Adrenal gland (tissue), 12 donors: ENCODE measurements around the gene SLC46A2. TPM values are rescaled to one million over a fixed set of nuclear protein-coding genes. Genes with fewer than 3 reads are reported as not detected.

Source experiments
- DNase-seq, 7 donors: peaks; one replicate each; pipeline ENCODE4 v3.0.0-alpha.2; 2019 to 2020
- H3K27ac ChIP-seq, 5 donors: fragments of 200-600 bp; sonication (generic) in 4 of 5; 1 replicate in 3 of 5; 2 replicates in 2 of 5; pipeline versions ENCODE4 v1.5.1 to v1.8.0; 2016 to 2020; ENCODE audit warnings: mild to moderate bottlenecking in 1 of 5
- H3K27me3 ChIP-seq: fragments of 200-600 bp; 2 replicates; pipeline ENCODE4 v1.8.0; 2021
- H3K36me3 ChIP-seq, 2 donors: fragments of 200-600 bp; replicated peaks in 1 of 2; 1 replicate in 1 of 2; 2 replicates in 1 of 2; pipeline versions ENCODE4 v1.5.1 to v1.8.0; 2018 to 2022
- H3K4me1 ChIP-seq, 2 donors: fragments of 200-600 bp; replicated peaks in 1 of 2; 1 replicate in 1 of 2; 2 replicates in 1 of 2; pipeline versions ENCODE4 v1.5.1 to v1.8.0; 2018 to 2021
- H3K4me3 ChIP-seq, 4 donors: fragments of 200-600 bp; sonication (generic) in 3 of 4; one replicate each; pipeline ENCODE4 v1.5.1; 2016 to 2018
- H3K9me3 ChIP-seq, 3 donors: fragments of 200-600 bp; sonication (generic) in 1 of 3; replicated peaks in 1 of 3; 1 replicate in 2 of 3; 2 replicates in 1 of 3; pipeline versions ENCODE4 v1.5.1 to v1.8.0; 2016 to 2021
- POLR2A ChIP-seq, 2 donors: fragments of 450-650 bp; IDR thresholded peaks; one replicate each; pipeline ENCODE4 v1.6.1; 2017; ENCODE audit warnings: antibody characterized with exemption in 2 of 2, mild to moderate bottlenecking in 2 of 2, moderate library complexity in 1 of 2
- WGBS, 4 donors: extraction: QIAGEN DNeasy Blood & Tissue Kit in 2 of 4; methylation state at CpG; one replicate each; pipeline versions ENCODE4 v1.1.5 to v1.1.7; 2013 to 2017; 5-methylcytosine and 5-hydroxymethylcytosine counted together
- intact Hi-C, 2 donors: fragments of 100-400 bp; cut with DNase I; formaldehyde crosslinking; loops; one replicate each; pipeline versions ENCODE4 v1.14.1 to v1.15.0; 2022 to 2023
- polyA plus RNA-seq, 3 donors: library from polyadenylated mRNA; stranded (reverse); fragments of 200-250 nt in 2 of 3; fragments of 350-450 nt in 1 of 3; fragmentation: Illumina TruSeq in 1 of 3; extraction: RNeasy Lipid Tissue Mini Kit (QIAGEN cat#74804) in 1 of 3; gene quantifications; one replicate each; pipeline ENCODE4 v1.2.3, GENCODE V29; 2013 to 2014
- total RNA-seq, 9 donors: library from RNA; depleted of rRNA in 4 of 9; stranded (reverse); fragments of >200 nt in 4 of 9; fragments of 120-200 nt in 1 of 9; fragmentation: NEBNext Ultra II Directional in 1 of 9; extraction: Animal tissue kit (Norgen Biotek cat#: 25700) in 1 of 9; gene quantifications; one replicate each; pipeline versions ENCODE4 v1.1.0 to v1.2.4, GENCODE V29; 2013 to 2023
- TF ChIP-seq, protein P1 (sequence below), 6 experiments: fragments of 450-650 bp in 4 of 6; fragments of 200-600 bp in 2 of 6; sonication (generic) in 1 of 6; IDR thresholded peaks; 1 replicate in 5 of 6; 2 replicates in 1 of 6; pipeline versions ENCODE4 v1.5.1 to v1.8.0; 2016 to 2021; ENCODE audit warnings: antibody characterized with exemption in 6 of 6, mild to moderate bottlenecking in 2 of 6, moderate library complexity in 1 of 6
- donor health status: healthy with polysubstance abuse.
- donor health status: Bipolar disorder and iron deficiency.
- donor health status: DM: yes; HTN: yes; CAD: no.
- donor health status: DM: no; HTN: no; CAD: no.
- donor health status: DM: no; HTN: no; CAD: no.
- donor health status: DM: yes; HTN: yes; CAD: no.

The SLC46A2 gene
- total and polyA plus RNA-seq, 12 donors = 0.07 to 1.9 (median 0.48) TPM; not detected in 6

DNA sequence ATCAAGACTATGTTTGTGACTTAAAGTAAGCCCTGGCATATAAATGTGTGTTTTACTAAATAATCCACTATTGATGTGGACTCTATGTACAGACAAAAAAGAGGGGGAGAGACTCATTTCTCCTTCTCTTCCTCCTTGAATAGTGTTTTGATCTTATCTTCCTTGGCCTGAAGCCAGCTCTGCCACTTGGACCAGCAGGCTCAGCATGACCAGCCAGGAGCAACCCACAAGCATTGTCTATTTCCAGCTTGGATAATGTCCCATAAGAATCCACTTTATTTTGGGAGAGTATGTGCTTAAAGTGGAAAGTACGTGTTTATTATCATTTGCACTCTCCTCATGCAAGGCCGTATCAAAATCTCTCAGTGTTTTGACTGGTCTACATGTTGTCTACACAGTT is 23.8 kb upstream of the SLC46A2 start:
- no peak overlapping the region for H3K27ac ChIP-seq
- DNase-seq = peak in 1 of 7 donors; percentile 27
- intact Hi-C loops = no loop called here
- H3K27me3 ChIP-seq = no peaks in the 10 kb centered on the region
- no peak overlapping the region for H3K4me3 ChIP-seq
- H3K36me3 ChIP-seq = no peaks in the 10 kb centered on the region
- 50 to 66% (median 57%) methylated on average over 2 of the region's 2 CpGs for WGBS, 4 donors
- no peaks in the 10 kb centered on the region for H3K9me3 ChIP-seq
- TF ChIP-seq POLR2A (IDR thresholded peaks at IDR 0.05) = no peak
- TF ChIP-seq, protein P1, sequence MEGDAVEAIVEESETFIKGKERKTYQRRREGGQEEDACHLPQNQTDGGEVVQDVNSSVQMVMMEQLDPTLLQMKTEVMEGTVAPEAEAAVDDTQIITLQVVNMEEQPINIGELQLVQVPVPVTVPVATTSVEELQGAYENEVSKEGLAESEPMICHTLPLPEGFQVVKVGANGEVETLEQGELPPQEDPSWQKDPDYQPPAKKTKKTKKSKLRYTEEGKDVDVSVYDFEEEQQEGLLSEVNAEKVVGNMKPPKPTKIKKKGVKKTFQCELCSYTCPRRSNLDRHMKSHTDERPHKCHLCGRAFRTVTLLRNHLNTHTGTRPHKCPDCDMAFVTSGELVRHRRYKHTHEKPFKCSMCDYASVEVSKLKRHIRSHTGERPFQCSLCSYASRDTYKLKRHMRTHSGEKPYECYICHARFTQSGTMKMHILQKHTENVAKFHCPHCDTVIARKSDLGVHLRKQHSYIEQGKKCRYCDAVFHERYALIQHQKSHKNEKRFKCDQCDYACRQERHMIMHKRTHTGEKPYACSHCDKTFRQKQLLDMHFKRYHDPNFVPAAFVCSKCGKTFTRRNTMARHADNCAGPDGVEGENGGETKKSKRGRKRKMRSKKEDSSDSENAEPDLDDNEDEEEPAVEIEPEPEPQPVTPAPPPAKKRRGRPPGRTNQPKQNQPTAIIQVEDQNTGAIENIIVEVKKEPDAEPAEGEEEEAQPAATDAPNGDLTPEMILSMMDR (IDR thresholded peaks at IDR 0.05) = no peak
- no peaks in the 10 kb centered on the region for H3K4me1 ChIP-seq

DNA sequence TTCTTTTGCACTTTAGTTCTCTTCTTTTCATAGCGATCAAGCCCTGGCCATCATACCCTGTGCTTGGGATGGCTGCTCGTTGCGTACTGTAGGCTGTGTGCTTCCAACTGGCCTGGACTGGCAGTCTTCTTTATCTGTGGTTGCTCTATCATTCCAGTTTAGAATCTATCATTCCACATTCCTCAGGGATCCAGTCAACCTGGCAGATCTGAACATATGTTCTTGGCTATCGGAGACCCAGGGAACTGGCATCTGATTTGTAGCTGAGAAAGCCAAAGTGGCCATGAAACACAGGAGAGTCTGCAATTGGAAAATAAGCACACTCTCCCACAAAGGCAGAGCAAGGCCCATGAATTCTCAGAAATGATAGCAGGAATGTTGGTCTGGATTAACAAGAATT is 22.6 kb upstream of the SLC46A2 start:
- H3K27ac ChIP-seq = no peak overlapping the region
- H3K36me3 ChIP-seq = no peaks in the 10 kb centered on the region
- WGBS, 4 donors = 87 to 94% (median 91%) methylated on average over 4 of the region's 4 CpGs
- no peaks in the 10 kb centered on the region for H3K4me1 ChIP-seq
- no peaks in the 10 kb centered on the region for H3K27me3 ChIP-seq
- DNase-seq = no peak
- no peak for TF ChIP-seq POLR2A (IDR thresholded peaks at IDR 0.05)
- TF ChIP-seq, protein P1 (IDR thresholded peaks at IDR 0.05) = no peak
- intact Hi-C loops = no loop called here
- no peak overlapping the region for H3K4me3 ChIP-seq
- H3K9me3 ChIP-seq = no peaks in the 10 kb centered on the region

DNA sequence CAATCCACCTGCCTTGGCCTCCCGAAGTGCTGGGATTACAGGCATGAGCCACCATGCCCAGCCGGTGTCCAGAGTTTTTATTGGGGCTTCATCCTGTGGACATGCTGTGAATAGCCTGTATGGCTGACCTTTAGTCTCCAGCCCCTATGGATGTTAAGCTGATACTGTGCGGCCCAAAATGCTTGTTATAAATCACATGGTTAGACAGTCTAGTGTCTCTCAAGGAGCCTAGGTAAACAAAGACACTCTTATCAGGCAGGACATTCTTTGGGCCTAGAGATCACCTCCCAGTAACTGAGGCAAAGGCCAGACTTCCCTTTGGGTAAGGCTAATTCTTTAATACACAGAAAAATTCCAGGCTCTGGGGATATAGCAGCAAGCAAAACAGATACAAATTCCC is 22.0 kb upstream of the SLC46A2 start:
- Histone ChIP-seq H3K27ac (no peak overlapping the region), H3K9me3 (no peaks in the 10 kb centered on the region), H3K4me1 (no peaks in the 10 kb centered on the region), H3K36me3 (no peaks in the 10 kb centered on the region), H3K4me3 (no peak overlapping the region), H3K27me3 (no peaks in the 10 kb centered on the region)
- WGBS, 4 donors = 60 to 85% (median 85%) methylated on average over 2 to 3 of the region's 3 CpGs
- DNase-seq = no peak
- no peak for TF ChIP-seq POLR2A (IDR thresholded peaks at IDR 0.05)
- TF ChIP-seq, protein P1 (IDR thresholded peaks at IDR 0.05) = no peak
- intact Hi-C loops = no loop called here

DNA sequence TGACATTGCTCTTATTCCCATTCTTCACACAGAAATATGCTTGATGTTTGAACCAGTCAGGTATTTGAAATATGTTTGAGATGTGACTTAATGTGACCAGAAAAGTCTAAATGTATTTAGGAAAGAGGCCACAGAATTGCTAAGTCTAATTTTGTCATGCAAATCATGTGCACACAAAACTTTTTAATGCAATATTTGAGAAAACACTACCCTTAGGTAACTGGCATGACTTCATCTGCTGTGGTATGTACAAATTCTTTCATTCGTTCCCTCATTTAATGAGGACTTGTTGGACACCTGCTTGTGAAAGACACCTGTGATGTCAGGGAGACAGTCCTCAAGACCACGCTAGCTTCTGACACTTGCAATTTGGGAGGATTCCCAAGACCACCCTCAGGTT is 21.1 kb upstream of the SLC46A2 start:
- Histone ChIP-seq H3K27ac (no peak overlapping the region), H3K36me3 (no peaks in the 10 kb centered on the region), H3K4me1 (no peaks in the 10 kb centered on the region), H3K9me3 (no peaks in the 10 kb centered on the region), H3K4me3 (no peak overlapping the region), H3K27me3 (no peaks in the 10 kb centered on the region)
- TF ChIP-seq, protein P1 (IDR thresholded peaks at IDR 0.05) = no peak
- WGBS, 4 donors = 58 to 79% (median 71%) methylated on average over 2 of the region's 2 CpGs
- intact Hi-C loops = no loop called here
- DNase-seq = no peak
